Fibroblast of lung (primary cell): Measurements from ENCODE around the gene FAM131B. TPM values are rescaled to one million over a fixed set of nuclear protein-coding genes. Genes with fewer than 3 reads are reported as not detected.

ENCODE experiments used
- DNase-seq, 2 donors: peaks; one replicate each; pipeline versions ENCODE4 v3.0.0 to v3.0.0-alpha.2; 2010; ENCODE audit warnings: low read depth in 2 of 2
- H2AFZ ChIP-seq: 2 replicates; pipeline ENCODE4 v1.5.1; 2012; ENCODE audit warnings: low read length, control low read depth, inconsistent platforms
- H3K27ac ChIP-seq: 2 replicates; pipeline ENCODE4 v1.5.1; 2011; ENCODE audit warnings: low read length, control low read depth; ENCODE audit not compliant: insufficient read depth
- H3K27me3 ChIP-seq: 2 replicates; pipeline ENCODE4 v1.5.1; 2011; ENCODE audit warnings: mild to moderate bottlenecking, low read length; ENCODE audit not compliant: control insufficient read depth, insufficient read depth
- H3K36me3 ChIP-seq: 2 replicates; pipeline ENCODE4 v1.5.1; 2011; ENCODE audit warnings: low read length; ENCODE audit not compliant: control insufficient read depth, insufficient read depth
- H3K4me1 ChIP-seq: 2 replicates; pipeline ENCODE4 v1.5.1; 2011; ENCODE audit warnings: low read length; ENCODE audit not compliant: control insufficient read depth, insufficient read depth; ENCODE audit errors: extremely low read depth
- H3K4me2 ChIP-seq: 2 replicates; pipeline ENCODE4 v1.5.1; 2011; ENCODE audit warnings: low read length, control low read depth; ENCODE audit not compliant: insufficient read depth; ENCODE audit errors: extremely low read depth
- H3K4me3 ChIP-seq, 4 experiments: fragments of 200-600 bp in 1 of 4; sonication (generic) in 1 of 4; replicated peaks in 1 of 4; 2 replicates each; pipeline ENCODE4 v1.5.1; 2011 to 2016; ENCODE audit warnings: low read length in 4 of 4, low read depth in 3 of 4, mild to moderate bottlenecking in 3 of 4, control low read depth in 2 of 4, inconsistent platforms in 1 of 4, mixed read lengths in 1 of 4; ENCODE audit not compliant: insufficient read depth in 1 of 4; ENCODE audit errors: control extremely low read depth in 1 of 4
- H3K79me2 ChIP-seq: 2 replicates; pipeline ENCODE4 v1.5.1; 2012; ENCODE audit warnings: mild to moderate bottlenecking, low read length, inconsistent platforms; ENCODE audit not compliant: control insufficient read depth, insufficient read depth
- H3K9ac ChIP-seq: 2 replicates; pipeline ENCODE4 v1.5.1; 2011; ENCODE audit warnings: mild to moderate bottlenecking, low read length, control low read depth; ENCODE audit not compliant: insufficient read depth
- H3K9me3 ChIP-seq: 2 replicates; pipeline ENCODE4 v1.5.1; 2012; ENCODE audit warnings: low read depth, low read length; ENCODE audit not compliant: control insufficient read depth, insufficient read depth
- H4K20me1 ChIP-seq: 2 replicates; pipeline ENCODE4 v1.5.1; 2011; ENCODE audit warnings: low read length; ENCODE audit not compliant: control insufficient read depth, insufficient read depth; ENCODE audit errors: extremely low read depth
- EZH2 ChIP-seq: IDR thresholded peaks from 2 replicates; pipeline ENCODE4 v1.5.1; 2012; ENCODE audit warnings: low read length, control low read depth, mild to moderate bottlenecking; ENCODE audit errors: missing control alignments
- polyA plus RNA-seq, 2 donors: library from polyadenylated mRNA; depleted of rRNA in 1 of 2; stranded (reverse) in 1 of 2; unstranded in 1 of 2; fragments of >200 nt; gene quantifications; 2 replicates each; pipeline ENCODE4 v1.2.1, GENCODE V29; 2011 to 2012; ENCODE audit warnings: missing spikeins in 1 of 2
- total RNA-seq: library from RNA; depleted of rRNA; stranded (reverse); fragments of >200 nt; gene quantifications from 2 replicates; pipeline ENCODE4 v1.2.1, GENCODE V29; 2014
- TF ChIP-seq, protein P1 (sequence below), 2 donors: IDR thresholded peaks in 1 of 2; conservative IDR thresholded peaks in 1 of 2; 1 replicate in 1 of 2; 2 replicates in 1 of 2; pipeline ENCODE4 v1.5.1; 2011 to 2012; ENCODE audit warnings: low read length in 2 of 2, control low read depth in 1 of 2, inconsistent platforms in 1 of 2, low read depth in 1 of 2, mild to moderate bottlenecking in 1 of 2

Gene FAM131B
- total and polyA plus RNA-seq, 2 donors (not counting 1 experiment from before 2014, with no cell fraction given): 2.0 to 3.8 TPM

DNA sequence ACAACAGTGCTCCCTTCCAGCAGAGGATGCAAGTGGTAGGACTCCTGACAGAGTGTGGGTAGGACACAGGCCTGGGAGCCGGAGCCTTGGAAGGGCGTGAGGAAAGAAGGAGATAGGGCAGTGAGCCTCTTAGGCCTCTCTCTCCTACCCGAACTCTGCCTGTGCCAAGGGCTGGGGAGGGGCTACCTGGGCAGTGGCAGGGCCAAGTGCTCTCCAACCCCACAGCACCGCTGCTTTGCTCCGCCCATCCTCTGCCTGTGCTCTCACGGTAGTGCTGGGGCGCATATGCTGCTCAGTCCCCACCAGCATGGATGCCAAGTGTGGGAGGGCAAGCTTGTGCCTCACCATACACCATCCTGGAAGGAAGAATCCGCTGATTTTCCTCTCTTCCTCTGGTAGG lies 7.5 kb downstream of the FAM131B start:
- DNase-seq: no peak
- Histone ChIP-seq H2AFZ (no peak overlapping the region), H3K79me2 (no peaks in the 10 kb centered on the region), H3K27me3 (peaks cover 16% of the 10 kb centered on the region), H3K4me2 (no peak overlapping the region), H3K4me1 (no peaks in the 10 kb centered on the region), H4K20me1 (no peaks in the 10 kb centered on the region), H3K36me3 (no peaks in the 10 kb centered on the region), H3K9ac (no peak overlapping the region), H3K4me3 (no peak overlapping the region), H3K9me3 (no peaks in the 10 kb centered on the region), H3K27ac (no peak overlapping the region)
- TF ChIP-seq, protein P1, sequence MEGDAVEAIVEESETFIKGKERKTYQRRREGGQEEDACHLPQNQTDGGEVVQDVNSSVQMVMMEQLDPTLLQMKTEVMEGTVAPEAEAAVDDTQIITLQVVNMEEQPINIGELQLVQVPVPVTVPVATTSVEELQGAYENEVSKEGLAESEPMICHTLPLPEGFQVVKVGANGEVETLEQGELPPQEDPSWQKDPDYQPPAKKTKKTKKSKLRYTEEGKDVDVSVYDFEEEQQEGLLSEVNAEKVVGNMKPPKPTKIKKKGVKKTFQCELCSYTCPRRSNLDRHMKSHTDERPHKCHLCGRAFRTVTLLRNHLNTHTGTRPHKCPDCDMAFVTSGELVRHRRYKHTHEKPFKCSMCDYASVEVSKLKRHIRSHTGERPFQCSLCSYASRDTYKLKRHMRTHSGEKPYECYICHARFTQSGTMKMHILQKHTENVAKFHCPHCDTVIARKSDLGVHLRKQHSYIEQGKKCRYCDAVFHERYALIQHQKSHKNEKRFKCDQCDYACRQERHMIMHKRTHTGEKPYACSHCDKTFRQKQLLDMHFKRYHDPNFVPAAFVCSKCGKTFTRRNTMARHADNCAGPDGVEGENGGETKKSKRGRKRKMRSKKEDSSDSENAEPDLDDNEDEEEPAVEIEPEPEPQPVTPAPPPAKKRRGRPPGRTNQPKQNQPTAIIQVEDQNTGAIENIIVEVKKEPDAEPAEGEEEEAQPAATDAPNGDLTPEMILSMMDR (conservative IDR thresholded peaks at IDR 0.05 in 1 of 2, IDR thresholded peaks at IDR 0.05 in 1 of 2; ENCODE audit: low read depth in 1 of 2, low read length in 2 of 2): no peak
- no peak for TF ChIP-seq EZH2

DNA sequence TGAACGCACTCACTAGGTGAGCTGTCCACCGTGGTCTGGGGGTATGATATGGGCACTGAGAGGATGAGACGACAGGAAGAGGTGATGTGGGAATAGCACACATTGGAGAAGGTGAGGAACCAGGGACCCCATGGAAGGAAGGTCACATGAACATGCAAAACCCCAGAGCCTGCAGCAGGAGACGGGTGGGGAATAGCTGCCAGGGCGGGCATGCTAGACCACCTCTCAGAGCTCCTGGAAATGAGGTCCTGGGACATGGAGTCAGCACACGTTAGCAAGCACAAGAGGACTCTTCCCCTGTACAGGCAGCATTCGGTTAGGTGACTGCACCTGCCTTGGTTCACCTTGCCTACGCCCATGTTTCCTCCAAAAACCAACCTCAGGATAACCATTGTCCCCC lies 8.1 kb downstream of the FAM131B start:
- DNase-seq: no peak

DNA sequence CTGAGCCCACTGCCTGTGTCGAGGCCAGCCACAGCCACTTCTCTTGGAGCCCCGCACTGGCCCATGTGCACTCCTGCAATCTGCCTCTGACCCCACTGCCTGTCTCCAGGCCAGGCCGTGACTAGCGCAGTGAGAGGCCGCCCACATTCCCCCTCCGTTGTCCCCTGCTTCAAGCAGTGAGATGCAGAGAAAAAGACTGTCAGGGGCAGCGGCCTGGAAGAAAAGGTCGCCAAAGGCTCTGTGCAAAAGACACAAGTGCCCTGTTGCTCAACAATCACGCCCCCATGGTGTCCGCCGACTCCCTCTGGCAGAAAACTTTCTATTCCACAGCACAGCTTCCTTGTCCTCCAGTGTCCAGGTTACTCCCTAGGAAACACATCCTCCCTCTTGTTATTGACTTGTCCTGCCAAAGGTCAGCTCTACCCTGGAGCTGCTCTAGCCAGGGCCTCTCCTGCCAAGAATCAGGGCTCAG lies 9.9 kb downstream of the FAM131B start:
- H3K79me2 ChIP-seq: no peaks in the 10 kb centered on the region
- H3K4me1 ChIP-seq: no peaks in the 10 kb centered on the region
- DNase-seq: no peak
- no peak overlapping the region for H2AFZ ChIP-seq
- H3K27me3 ChIP-seq: peaks cover 23% of the 10 kb centered on the region
- H3K27ac ChIP-seq: no peak overlapping the region
- TF ChIP-seq, protein P1 (conservative IDR thresholded peaks at IDR 0.05 in 1 of 2, IDR thresholded peaks at IDR 0.05 in 1 of 2; ENCODE audit: low read depth in 1 of 2, low read length in 2 of 2): no peak
- no peak for TF ChIP-seq EZH2
- no peak overlapping the region for H3K9ac ChIP-seq
- no peaks in the 10 kb centered on the region for H3K9me3 ChIP-seq
- no peaks in the 10 kb centered on the region for H3K36me3 ChIP-seq
- H3K4me2 ChIP-seq: no peak overlapping the region
- H3K4me3 ChIP-seq: no peak overlapping the region
- H4K20me1 ChIP-seq: no peaks in the 10 kb centered on the region

More for the DNA sequence above, 8.1 kb downstream of the FAM131B start:
- Histone ChIP-seq H3K36me3 (no peaks in the 10 kb centered on the region), H3K27me3 (peaks cover 13% of the 10 kb centered on the region), H4K20me1 (no peaks in the 10 kb centered on the region), H2AFZ (no peak overlapping the region), H3K4me2 (no peak overlapping the region), H3K9me3 (no peaks in the 10 kb centered on the region), H3K4me3 (no peak overlapping the region), H3K4me1 (no peaks in the 10 kb centered on the region), H3K79me2 (no peaks in the 10 kb centered on the region), H3K27ac (no peak overlapping the region), H3K9ac (no peak overlapping the region)
- TF ChIP-seq, protein P1 (conservative IDR thresholded peaks at IDR 0.05 in 1 of 2, IDR thresholded peaks at IDR 0.05 in 1 of 2; ENCODE audit: low read depth in 1 of 2, low read length in 2 of 2): no peak
- no peak for TF ChIP-seq EZH2
